HG02610 (cell line): Measurements from ENCODE around the gene SAYSD1.

Experiments
- ATAC-seq: cut with Tn5 transposase; IDR thresholded peaks from one replicate; pipeline ENCODE4 v1.9.1; 2021; ENCODE audit warnings: mild to moderate bottlenecking, moderate library complexity; ENCODE audit not compliant: unreplicated experiment

The SAYSD1 gene

DNA sequence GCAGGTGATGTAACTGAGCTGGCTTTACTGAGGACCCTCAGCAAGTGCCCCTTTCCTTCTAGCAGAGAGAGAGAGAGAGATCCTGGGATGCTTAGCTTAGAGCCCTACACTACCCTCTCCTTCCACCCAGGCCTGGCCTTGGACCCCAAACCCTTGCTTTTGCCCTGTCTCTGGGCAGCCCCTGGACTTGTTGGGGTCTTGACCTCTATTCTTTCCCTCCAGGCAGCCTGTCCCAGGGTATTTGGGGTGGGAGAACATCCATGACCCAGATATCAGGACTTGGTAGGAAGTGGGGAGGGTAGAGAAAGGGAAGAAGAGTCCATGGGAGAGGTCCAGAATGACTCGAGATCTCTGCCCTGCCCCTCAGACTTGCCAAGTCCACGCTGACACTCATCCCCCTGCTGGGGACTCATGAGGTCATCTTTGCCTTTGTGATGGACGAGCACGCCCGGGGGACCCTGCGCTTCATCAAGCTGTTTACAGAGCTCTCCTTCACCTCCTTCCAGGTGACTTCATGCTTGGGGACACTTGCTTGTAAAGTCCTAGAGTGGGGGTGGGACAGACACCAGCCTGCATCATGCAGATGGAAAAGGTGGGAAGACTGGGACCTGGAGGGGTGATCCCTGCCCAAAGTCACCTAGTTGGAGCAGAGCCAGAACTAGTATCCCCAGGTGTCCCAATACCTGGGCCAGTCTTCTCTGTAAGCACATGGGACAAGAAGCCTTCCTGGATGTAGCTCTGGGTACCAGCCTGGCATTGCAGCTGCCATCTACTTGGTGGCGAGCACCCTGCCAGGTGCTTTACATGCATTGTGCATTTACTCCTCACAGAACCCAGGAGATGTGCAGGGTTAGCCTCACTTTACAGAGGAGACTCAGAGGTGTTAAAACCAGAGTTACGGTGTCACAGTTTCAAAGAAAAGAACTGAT lies 35.5 kb downstream of the SAYSD1 start:
- no peak for ATAC-seq

DNA sequence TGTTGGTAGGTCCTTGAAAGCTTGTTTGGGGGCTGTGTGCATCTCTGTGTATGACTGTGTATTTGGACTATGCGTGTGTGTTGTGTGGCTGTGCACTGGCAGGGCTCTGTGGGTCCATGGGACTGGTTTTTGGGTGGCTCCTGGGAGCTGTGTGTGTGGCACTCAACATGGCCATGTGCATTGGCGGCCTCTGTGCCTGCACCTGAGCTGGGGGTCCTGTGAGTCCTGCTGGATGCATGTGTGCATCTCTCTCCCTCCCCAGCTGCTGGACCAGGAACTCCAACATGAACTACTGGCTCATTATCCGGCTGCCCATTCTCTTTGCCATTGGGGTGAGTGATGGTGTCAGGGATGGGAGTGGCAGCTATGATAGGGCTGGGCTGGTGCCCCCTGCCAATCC lies 36.3 kb downstream of the SAYSD1 start:
- ATAC-seq = no peak

DNA sequence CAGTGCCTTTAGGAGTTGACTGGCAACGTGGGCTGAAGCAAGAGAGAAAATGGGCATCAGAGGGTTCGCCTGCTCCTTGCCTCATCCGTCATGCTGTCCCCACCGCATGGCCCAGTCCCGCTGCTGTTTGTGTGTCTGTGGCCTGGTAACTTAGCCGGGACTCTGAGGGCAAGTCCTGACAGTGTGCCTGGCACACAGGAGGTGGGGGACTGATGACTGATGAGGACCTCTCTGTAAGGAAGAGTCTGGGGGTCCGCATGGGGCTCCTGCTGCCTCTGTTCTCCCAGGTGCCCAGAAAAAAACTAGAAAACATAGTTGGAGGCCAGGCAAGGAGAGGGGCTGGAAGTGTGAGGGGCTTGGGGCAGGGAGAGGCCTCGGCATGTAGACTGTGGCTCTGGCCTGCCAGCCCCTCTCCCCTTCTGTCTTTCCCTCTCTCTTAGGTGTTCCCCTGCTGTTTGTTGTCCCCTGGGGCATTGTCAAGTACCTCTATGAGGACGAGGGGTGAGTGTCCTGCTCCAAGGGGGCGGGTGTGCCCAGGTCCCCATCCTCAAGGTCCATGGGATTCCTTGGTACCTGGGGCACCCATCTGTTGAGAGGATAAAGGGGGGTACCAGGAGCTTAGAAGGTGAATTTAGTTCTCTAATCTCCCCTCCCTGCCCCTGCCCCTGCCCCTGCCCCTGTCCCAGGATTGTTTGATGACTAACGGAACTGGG lies 36.9 kb downstream of the SAYSD1 start:
- ATAC-seq = no peak

DNA sequence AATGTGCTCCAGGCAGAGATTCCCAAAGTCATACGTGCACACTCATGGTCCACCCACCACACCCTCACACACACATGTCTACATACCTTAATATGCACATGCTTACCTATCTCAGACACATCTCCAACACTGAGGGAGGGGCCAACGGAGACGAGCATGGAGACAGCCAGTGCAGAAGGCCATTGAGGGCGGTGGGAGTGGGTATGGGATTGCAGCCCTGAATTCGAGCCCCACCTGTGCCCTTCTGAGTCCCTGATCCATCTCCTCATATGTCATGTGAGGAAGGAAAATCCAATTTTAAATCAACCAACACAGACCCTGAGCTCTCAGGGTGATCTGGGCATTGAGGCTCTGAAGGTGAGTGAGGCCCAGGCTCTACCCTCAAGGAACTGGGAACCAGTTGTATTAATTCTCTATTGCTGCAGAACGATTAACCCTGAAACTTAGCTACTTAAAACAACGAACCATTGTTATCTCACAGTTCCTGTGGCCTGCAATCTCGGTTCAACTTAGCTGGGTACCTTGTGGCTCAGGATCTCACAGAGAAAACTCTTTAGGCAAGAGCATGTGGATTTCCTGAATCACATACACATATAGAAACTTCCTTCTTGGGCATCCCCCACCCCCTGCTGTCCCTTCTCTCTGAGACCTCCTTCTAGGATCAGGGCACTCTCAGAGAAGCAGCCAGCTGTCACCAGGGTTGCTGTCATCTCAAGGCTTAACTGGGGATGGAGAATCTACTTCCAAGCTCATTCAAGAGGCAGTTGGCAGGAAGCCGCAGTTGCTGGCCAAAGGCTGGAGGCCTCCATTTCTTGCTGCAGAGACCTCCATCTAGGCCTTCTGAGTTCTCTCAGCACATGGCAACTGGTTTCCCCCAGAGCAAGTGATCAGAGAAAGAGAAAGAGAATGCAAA lies 38.1 kb downstream of the SAYSD1 start:
- ATAC-seq = peak; percentile 60

DNA sequence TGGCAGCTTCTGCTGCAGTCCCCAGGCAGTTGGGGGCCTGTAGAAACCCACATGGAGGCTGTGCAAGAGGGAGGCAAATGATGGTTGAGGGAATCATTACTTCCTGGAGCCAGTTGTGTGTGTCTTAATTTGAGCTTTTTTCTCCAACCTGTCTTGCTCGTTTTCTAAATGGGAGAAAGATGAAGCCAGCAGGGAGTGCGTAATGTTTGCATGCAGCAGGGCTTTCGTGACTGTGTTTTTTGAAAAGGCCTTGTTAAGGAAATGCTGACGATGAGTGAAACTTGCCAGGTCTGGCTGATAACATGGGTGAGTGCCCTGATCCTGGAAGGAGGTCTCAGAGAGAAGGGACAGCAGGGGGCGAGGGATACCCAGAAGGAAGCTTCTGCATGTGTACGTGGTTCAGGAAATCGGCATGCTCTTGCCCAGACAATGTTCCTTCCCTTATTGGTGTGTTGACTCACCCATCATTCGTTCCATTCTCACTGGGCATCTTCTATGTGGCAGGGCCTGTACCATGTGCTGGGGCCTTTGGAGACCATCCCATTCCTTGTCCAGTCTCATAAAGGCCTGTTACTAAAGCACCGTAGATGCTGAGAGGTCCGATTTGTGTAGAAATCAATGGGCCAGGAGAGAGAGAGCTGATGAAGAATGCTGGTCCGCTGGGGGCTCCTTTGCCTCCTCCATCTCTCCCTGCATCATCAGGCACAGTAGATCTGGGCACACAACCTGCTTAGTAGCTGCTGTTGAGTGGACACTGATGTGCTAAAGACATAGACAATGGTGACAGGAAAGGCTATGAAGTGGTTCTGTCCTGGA lies 39.0 kb downstream of the SAYSD1 start:
- ATAC-seq = no peak

DNA sequence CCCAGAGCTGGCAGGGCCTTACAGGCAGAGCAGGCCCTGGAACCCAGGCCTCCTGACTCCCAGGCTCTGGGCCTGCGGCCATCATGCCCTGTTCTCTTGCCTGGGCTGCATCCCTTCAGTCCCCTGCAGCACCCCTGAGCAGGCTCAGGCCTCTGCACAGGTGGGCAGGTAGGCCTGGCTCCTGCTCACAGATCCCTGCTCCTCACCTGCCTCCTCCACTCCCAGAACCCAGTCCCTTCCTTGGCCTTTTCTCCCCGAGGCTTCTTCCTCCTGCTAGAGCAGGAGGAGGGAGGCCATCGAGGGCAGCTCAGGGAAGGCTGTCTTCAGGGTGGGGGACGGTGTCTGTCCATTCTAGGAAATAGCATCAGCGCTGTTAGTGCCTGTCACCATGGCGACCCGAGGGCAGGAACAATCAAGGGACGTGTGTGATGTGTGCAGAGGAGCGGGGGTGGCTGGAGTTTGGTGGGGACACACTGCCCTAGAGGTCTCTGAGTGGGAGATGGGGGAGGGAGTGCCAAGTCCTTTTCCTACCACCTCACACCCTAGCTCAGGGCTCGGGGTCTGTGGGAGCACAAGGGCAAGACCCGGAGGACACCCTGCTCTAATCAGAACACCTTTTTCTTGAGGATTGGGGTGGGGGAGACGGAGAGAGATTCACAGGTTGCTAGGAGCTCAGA lies 39.8 kb downstream of the SAYSD1 start:
- ATAC-seq = no peak

DNA sequence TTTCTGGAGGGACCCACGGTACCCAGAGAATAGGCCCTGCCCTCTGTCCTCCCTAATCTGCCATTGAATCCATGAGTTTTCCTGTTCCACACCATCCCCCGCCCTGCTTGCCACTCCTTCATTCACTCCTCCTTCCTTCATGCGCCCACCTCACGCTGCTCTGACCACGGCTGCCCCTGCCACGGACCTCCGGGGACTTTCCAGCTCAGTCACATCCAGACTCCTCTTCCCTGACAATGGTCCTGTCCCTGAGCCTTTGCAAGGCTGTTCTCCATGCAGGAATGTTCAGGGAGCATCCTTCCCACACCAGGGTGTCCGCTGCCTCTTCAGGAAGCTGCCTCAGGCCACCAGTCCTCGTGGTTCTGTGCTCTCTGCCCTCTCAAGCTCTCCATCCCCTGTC lies 40.5 kb downstream of the SAYSD1 start:
- ATAC-seq = no peak

DNA sequence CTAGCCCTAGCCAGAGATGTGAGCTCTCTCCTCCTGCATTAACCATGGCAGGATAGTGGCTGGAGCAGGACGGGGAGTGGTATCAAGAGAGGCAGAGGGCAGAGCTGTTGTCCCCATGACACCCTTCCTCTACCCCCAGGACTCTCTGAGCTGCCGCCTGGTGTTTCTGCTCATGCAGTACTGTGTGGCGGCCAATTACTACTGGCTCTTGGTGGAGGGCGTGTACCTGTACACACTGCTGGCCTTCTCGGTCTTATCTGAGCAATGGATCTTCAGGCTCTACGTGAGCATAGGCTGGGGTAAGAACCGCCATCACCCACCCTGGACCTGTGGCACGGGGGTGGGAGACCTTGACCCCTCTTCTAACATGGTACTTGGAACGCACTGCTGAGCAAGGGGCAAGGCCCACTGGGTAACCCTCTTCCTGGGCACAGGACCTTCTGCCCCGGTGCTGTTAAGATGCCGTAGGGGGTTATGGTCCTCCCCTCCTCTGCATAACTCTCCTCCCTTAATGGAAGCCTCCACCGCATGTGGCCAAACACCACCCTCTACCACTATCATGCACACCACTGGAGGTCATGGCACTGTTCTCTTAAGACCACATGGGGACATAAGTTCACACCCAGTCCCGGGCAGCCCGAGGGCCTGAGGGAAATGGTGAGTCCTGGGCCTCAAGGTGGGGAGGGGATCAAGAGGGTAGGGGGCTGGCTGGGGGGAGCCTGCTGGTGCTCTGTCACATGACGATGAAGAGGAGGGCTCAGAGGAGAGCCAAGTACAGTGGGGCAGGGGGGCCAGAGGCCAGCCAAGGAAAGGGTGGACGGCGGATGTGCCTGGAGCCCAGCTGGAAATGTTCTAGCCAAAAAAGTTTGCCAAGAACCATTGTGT lies 41.3 kb downstream of the SAYSD1 start:
- no peak for ATAC-seq

DNA sequence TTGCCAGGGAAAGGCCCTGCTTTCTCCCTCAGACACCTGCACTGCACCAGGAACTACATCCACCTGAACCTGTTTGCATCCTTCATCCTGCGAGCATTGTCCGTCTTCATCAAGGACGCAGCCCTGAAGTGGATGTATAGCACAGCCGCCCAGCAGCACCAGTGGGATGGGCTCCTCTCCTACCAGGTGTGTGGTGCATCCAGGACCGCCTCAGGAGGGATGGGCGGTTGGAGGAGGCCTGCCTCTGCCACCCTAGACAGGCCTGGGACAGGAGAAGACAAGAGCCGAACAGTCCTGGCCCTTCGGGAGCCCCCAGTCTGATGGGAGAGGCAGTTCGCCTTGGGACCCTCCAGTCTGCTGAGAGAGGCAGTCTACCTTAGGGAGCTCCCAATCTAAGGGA lies 42.2 kb downstream of the SAYSD1 start:
- ATAC-seq = no peak

DNA sequence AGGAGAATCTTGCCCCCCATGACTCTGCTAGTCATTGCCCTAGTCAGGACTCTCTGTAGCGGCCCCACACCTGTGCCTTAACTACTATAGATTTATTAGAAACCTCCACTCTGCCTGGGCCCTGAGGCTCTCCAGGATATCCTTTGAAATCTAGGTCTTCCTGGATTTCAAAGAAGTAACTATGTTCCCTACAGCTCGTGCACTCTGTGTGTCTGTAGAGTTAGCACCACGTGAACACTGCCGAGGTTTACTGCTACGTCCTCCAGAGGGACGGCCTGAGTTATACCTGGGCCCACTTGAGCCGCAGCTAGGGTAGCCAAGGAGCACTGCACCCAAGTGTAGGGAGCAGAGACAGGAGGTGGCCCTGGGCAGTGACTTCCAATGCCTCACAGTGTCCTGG lies 46.6 kb downstream of the SAYSD1 start:
- no peak for ATAC-seq

DNA sequence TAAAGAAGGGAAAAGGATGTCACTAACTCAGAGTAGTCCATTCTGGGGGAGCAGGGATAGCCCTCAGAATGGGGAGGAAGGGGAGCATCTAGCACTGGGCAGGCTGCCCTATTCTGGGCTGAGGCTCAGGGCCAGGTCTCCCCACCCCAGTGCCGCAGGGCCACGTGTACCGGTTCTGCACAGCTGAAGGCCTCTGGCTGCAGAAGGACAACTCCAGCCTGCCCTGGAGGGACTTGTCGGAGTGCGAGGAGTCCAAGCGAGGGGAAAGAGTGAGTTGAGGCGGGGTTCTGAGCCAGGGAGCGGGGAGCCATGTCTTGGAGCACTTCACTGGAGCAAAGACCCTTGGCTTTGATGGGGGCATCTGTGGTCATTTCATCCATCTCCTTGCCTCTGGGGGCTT lies 49.4 kb downstream of the SAYSD1 start:
- ATAC-seq = no peak

DNA sequence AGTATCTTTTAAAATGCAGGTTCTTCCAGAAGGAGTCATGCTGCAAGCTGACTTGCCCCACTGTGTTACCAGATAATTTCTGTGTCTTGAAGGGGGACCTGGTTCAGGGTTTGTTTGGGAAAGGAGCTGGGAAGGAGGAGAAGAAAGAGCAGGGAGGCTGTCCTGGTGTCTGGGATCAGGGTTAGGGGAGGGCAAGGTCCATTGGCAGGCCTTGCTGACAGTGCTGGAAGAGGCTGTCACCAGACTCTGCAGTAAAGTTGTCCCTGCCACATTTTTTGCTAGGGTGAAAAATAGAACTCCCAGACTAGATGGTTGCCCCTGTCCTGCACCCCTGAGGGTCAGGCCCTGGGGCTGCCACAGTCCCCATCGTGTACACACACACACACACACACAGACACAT lies 51.5 kb downstream of the SAYSD1 start:
- ATAC-seq = no peak

DNA sequence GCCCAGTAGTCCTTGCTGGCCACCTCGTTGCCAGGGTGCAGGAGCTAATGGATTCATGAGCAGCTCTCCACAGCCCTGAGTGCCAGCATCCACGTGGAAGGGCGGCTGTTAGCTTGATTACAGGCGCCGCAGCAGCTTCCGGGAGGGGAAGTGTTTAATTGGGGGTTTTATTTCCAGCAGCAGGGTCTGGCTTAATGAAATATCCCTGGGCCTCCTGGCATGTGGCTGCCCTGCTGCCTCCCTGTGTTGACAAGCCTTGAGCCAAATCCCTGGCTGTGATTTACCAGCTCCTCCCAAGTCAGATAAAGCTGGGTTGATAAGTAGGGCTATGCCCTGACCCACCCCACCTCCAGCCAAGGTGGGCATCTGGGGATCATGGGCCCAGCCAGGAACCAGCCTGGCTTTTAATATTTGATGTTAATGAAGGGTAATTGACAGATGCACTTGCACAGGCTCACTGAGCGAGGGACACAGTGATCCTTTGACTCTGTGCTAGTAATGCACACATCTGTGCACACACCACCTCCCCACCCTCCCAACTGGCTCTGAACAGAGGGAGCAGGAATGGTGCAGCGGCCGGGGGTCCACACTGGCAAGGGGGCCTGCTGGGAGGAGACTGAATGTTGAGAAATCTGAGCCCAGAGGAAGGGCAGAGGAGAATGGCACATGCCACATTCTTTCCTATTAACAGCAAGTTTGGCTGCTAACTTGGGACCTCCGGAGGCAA lies 52.8 kb downstream of the SAYSD1 start:
- ATAC-seq = no peak

DNA sequence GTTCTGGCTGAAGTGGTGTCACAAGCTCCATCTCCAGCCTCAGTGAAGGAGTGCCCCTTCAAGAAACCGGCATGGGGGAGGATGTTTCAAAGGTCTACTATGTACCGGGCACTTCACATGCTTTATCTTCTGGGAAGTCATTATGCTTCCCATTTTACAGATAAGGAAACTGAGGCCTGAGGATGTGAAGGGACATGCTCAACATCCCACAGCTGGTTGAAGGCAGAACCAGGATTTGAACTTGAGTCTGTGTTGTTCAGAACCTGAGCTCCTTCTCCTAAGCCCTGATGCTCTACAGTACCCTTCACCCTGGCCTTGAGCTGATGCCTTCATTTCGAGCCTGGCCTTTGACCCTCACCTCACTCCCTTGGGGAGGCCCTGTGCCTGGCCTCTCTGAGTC lies 53.4 kb downstream of the SAYSD1 start:
- ATAC-seq = no peak

DNA sequence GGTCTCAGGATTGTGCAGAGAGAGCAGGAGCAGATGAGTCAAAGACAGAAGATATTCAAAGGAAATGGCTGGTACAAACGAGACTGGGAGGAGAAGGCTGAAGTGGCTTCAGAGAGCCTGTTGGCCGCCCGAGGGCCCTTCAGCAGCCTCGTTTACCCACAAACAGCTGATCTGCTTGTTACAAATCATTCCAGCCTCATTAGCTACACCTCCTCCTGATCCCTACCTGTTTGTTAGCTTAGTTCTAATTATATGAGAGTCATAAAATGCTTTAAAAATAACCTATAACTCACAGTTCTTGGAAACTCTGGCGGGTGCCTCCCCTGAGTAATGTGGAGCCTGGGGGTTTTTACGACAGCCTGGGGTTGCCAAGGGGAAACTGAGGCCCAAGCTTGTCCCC lies 53.8 kb downstream of the SAYSD1 start:
- ATAC-seq = no peak

DNA sequence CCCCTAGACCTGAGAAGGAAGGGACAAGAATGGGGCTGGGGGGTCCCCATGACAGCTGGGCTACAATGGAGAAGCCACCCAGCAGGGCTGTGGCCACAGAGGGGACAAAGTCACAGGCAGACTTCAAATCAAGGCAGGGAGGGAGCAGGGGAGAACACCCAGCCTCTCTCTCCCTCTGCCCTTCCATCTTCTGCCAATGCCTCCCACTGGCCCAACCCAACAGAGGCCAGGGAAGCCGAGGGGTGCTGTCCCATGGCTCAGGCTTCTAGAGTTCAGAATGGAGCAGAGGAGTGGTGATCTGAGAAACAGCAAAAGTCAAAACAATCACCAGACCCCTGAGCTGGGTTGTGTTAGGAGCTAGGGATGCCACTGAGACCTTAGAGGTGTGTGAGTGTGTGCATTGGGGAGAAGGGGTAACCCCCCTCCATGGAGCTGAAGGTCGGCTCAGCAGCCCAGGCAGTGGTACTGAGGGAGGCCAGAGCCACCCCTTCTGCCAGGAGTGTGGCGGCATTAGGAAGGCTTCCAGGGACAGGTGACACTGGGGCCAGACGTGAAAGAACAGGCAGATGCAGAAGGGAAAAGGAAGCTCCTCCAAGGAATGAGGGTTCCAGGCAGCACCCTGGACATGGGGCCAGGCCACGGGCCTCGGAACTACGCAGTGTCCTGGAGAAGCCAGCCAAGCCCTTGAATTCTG lies 54.4 kb downstream of the SAYSD1 start:
- ATAC-seq = no peak

DNA sequence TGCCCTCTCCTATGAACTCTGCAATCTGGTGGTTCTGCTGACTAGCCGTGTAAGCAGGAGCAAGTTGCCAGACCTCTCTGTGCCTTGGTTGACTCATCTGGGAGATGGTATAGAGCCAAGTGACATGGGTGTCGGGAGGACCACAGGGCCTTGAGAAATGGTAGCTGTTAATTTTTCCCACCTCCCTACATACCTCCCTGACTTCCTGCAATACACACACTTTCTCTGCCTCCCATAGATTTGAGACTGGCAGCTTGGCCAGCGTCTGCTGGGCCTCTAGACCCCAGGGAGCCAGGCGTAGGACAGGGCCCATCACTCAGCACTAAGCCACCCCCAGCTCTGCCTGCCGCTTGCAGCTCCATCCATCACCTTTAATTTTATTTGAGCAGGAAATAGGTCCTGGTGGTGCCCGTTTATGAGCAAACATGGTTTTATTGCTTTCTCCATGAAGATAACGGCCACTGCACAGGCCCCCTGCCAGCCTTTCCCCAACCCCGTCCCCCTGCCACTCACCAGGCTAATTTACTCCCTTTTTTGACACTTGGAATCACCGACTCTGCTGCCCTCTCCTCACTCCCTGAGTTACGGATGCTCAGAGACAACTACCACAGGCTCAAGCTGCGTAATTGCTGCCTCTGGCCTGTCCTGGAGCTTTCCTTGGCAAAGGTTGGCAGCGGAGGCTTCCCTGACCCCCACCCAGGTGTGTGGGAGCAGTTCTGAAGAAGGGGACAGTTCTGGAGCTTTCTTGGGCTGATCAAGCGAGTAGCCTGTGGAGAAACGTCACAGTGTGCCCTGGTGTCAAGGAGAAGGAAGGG lies 55.3 kb downstream of the SAYSD1 start:
- ATAC-seq = no peak
